ENCODE data around the gene HGF.
A peak's percentile ranks its signal among the peaks of the same experiment; 100 is the strongest.
"Not testable (repeated sequence)": the region's sequence is repeated elsewhere in the genome, so short reads cannot be mapped to it uniquely, and the experiment has no call there.

Gene HGF

GRCh38 chr7:81775560-81775959, 5.7 kb upstream of the HGF start:
- DNase-seq = no peak

- peak; percentile 40 for DNase-seq
These were observed 4.7 kb upstream of the HGF start for GRCh38 chr7:81774551-81774950.

GRCh38 chr7:81770728-81771223, 929 bp upstream of the HGF start:
- DNase-seq = no peak

- no peak for DNase-seq
These were observed 682 bp downstream of the HGF start for GRCh38 chr7:81768951-81769778.

- DNase-seq = no peak
These were observed 1.9 kb downstream of the HGF start for GRCh38 chr7:81767926-81768325.

GRCh38 chr7:81761821-81762220, 8.0 kb downstream of the HGF start:
- no peak for DNase-seq

- no peak for DNase-seq
These were observed 8.8 kb downstream of the HGF start for GRCh38 chr7:81761031-81761430.

- no peak for DNase-seq
These were observed 14.7 kb downstream of the HGF start for GRCh38 chr7:81754918-81755696.

- DNase-seq = no peak
These were observed 16.5 kb downstream of the HGF start for GRCh38 chr7:81753392-81753791.

GRCh38 chr7:81752318-81752714, 17.5 kb downstream of the HGF start:
- peak; percentile 39 for DNase-seq

- no peak for DNase-seq
These were observed 18.1 kb downstream of the HGF start for GRCh38 chr7:81751619-81752317.

GRCh38 chr7:81745637-81746036, 24.2 kb downstream of the HGF start:
- no peak for DNase-seq

GRCh38 chr7:81744389-81744788, 25.5 kb downstream of the HGF start:
- DNase-seq = no peak

- DNase-seq = no peak
These were observed 26.2 kb downstream of the HGF start for GRCh38 chr7:81743665-81744064.

GRCh38 chr7:81743201-81743600, 26.6 kb downstream of the HGF start:
- no peak for DNase-seq

GRCh38 chr7:81740403-81740802, 29.4 kb downstream of the HGF start:
- DNase-seq = no peak

GRCh38 chr7:81736091-81736490, 33.8 kb downstream of the HGF start:
- no peak for DNase-seq

- no peak for DNase-seq
These were observed 44.1 kb downstream of the HGF start for GRCh38 chr7:81725812-81726127.

GRCh38 chr7:81725003-81725811, 44.6 kb downstream of the HGF start:
- DNase-seq = no peak

- DNase-seq = not testable (repeated sequence)
These were observed 47.6 kb downstream of the HGF start for GRCh38 chr7:81722250-81722649.

- no peak for DNase-seq
These were observed 48.4 kb downstream of the HGF start for GRCh38 chr7:81721437-81721836.

GRCh38 chr7:81719865-81720264, 50.0 kb downstream of the HGF start:
- peak; percentile 24 for DNase-seq
